K562 (cell line): ENCODE data around the gene GLRX. TPM values are rescaled to one million over a fixed set of nuclear protein-coding genes. Genes with fewer than 3 reads are reported as not detected.

Source experiments
- BRCA1 ChIP-seq, 2 experiments: fragments of 450-650 bp in 1 of 2; sonication (generic) in 1 of 2; formaldehyde crosslinking in 1 of 2; IDR thresholded peaks; 2 replicates each; pipeline versions ENCODE4 v1.5.0 to v1.6.1; 2017 to 2020; ENCODE audit warnings: mild to moderate bottlenecking in 1 of 2, missing genetic modification reagents in 1 of 2
- CSDE1 ChIP-seq, 2 experiments: fragments of 450-650 bp; IDR thresholded peaks; 2 replicates each; pipeline ENCODE4 v1.6.1; 2016; ENCODE audit warnings: mild to moderate bottlenecking in 1 of 2
- MCM3 ChIP-seq: fragments of 450-650 bp; IDR thresholded peaks from 2 replicates; pipeline ENCODE4 v1.6.1; 2016
- PYGO2 ChIP-seq: fragments of 450-650 bp; IDR thresholded peaks from 2 replicates; pipeline ENCODE4 v1.6.1; 2016; ENCODE audit warnings: mild to moderate bottlenecking, missing genetic modification characterization, moderate library complexity, missing compliant biosample characterization
- RCOR1 ChIP-seq, 2 experiments: IDR thresholded peaks; 2 replicates each; pipeline ENCODE4 v1.6.1; 2012; ENCODE audit warnings: low read depth in 2 of 2, low read length in 2 of 2, borderline replicate concordance in 1 of 2, improper control_type of control experiment in 1 of 2
- RHOXF2B ChIP-seq: fragments of 250-450 bp; sonication (Bioruptor Pico); conservative IDR thresholded peaks from 2 replicates; pipeline ENCODE4 v1.5.1; 2021
- ZKSCAN8 ChIP-seq: fragments of 200-800 bp; sonication (Bioruptor generic); IDR thresholded peaks from 2 replicates; pipeline ENCODE4 v1.6.1; 2016; ENCODE audit warnings: missing genetic modification characterization, missing compliant biosample characterization
- ZNF217 ChIP-seq: sonication (generic); formaldehyde crosslinking; IDR thresholded peaks from 2 replicates; pipeline ENCODE4 v1.8.0; 2022; ENCODE audit warnings: mild to moderate bottlenecking, missing genetic modification reagents
- ZSCAN29 ChIP-seq: fragments of 450-650 bp; IDR thresholded peaks from 2 replicates; pipeline ENCODE4 v1.6.1; 2017
- polyA plus RNA-seq, 8 experiments: library from polyadenylated mRNA; depleted of rRNA in 4 of 8; stranded (reverse) in 5 of 8; unstranded in 3 of 8; fragments of >200 nt; fragmentation: Nextera tagmentation in 2 of 8; fragmentation: Illumina TruSeq in 1 of 8; extraction: Ambion mirVana in 2 of 8; extraction: Trizol in 1 of 8; gene quantifications; 2 replicates each; pipeline versions ENCODE4 v1.2.1 to v1.2.3, GENCODE V29; 2011 to 2014; ENCODE audit warnings: inconsistent platforms in 1 of 8, missing spikeins in 1 of 8
- total RNA-seq, 7 experiments: library from RNA; depleted of rRNA in 6 of 7; stranded (reverse); fragments of >200 nt in 6 of 7; fragmentation: Illumina TruSeq in 2 of 7; extraction: Trizol in 2 of 7; gene quantifications; 2 replicates each; pipeline versions ENCODE4 v1.2.1 to v1.2.3, GENCODE V29; 2011 to 2021; ENCODE audit warnings: low replicate concordance in 1 of 7
- TF ChIP-seq, protein P1 (sequence below): fragments of 250-450 bp; sonication (Bioruptor Pico); IDR thresholded peaks from 2 replicates; pipeline ENCODE4 v1.5.0; 2021; ENCODE audit warnings: mild to moderate bottlenecking, moderate library complexity
- TF ChIP-seq, protein P2 (sequence below): fragments of 450-650 bp; IDR thresholded peaks from 2 replicates; pipeline ENCODE4 v1.6.1; 2016
- TF ChIP-seq, protein P3 (sequence below): fragments of 450-650 bp; formaldehyde crosslinking; IDR thresholded peaks from 2 replicates; pipeline ENCODE4 v1.4.0; 2020; ENCODE audit warnings: mild to moderate bottlenecking, mixed read lengths
- TF ChIP-seq, protein P4 (sequence below): fragments of 450-650 bp; IDR thresholded peaks from 2 replicates; pipeline ENCODE4 v1.6.1; 2016; ENCODE audit warnings: low read depth, mild to moderate bottlenecking, moderate library complexity
- TF ChIP-seq, protein P5 (sequence below): sonication (generic); formaldehyde crosslinking; IDR thresholded peaks from 2 replicates; pipeline ENCODE4 v1.8.0; 2022; ENCODE audit warnings: missing genetic modification reagents, mild to moderate bottlenecking, moderate library complexity, borderline replicate concordance
- TF ChIP-seq, protein P6 (sequence below): fragments of 250-450 bp; sonication (Bioruptor Pico); IDR thresholded peaks from 2 replicates; pipeline ENCODE4 v1.9.0; 2021; ENCODE audit warnings: mild to moderate bottlenecking, inconsistent platforms
- TF ChIP-seq, protein P7 (sequence below): IDR thresholded peaks from 2 replicates; pipeline ENCODE4 v1.6.1; 2011; ENCODE audit not compliant: insufficient read length; ENCODE audit errors: extremely low read depth

The GLRX gene
- total and polyA plus RNA-seq, 9 of the 15 experiments (the other 6 are each of a cell fraction or from before 2014, with no cell fraction given): 2.3 to 11.2 (median 4.6) TPM

DNA sequence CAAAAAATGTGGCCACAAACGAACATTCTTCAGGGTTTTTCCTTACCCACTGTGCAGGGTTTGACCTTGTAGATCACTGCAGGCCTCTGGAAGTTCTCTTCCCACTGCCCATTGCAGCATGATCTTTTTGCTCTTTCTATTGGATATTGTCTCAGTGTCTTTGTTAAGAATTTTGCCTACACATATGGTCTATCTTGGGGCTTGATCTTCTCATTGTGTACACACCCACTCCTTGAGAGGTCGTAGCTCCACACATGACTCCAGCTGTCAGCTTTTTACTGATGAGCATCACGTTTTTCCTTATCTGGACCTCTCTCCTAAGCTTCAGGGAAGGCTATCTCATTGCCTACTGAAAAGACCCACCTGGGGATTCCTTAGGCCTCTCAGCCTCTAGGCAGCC, 3.0 kb upstream of the GLRX start (continued):
- TF ChIP-seq, protein P1, sequence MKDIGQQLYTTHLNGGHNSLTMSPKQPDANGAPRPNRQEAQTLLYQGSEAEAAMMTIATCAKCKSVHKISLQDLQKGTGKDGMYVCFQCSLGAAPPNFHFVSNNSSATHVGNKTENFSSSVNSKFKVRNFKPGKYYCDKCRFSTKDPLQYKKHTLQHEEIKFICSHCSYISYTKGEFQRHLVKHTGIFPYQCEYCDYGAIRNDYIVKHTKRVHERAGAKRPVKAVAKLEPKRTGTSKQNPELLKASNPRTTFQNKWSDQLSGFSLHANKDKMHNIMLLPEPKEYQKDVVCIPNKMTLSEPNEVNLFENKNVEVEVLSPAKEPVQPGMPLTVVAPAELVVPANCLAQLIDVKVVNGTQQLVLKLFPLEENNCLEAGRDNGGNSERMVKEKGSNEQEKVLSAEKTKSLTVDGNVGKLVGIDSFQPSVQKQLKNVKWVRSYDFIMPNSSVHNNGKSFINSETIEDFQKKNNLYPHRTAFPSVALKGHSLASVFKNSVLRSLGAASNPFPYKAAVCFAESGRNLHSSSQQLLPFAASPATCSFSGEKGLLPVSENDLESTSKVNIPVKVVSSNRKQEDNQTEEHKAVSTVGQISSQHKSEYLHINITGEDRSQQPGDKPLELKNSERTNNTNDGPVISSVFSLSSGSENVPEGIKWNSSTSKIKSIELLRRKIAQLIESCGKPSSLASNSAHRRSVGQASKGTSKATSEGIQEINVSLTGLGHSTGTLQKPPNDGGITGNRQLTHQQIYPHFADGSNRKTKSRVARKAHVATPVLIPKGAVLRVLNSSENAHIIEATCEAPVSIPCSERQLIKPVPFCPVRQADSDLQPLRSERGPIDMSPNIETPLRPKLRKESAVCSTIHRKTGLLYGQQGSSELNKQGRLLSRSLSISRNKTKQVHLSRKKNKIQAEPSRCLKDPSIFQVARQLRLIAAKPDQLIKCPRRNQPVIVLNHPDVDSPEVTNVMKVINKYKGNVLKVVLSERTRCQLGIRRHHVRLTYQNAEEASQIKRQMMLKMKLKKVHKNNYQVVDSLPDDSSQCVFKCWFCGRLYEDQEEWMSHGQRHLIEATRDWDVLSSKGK (CRISPR knock-in tag): no peak
- TF ChIP-seq, protein P2, sequence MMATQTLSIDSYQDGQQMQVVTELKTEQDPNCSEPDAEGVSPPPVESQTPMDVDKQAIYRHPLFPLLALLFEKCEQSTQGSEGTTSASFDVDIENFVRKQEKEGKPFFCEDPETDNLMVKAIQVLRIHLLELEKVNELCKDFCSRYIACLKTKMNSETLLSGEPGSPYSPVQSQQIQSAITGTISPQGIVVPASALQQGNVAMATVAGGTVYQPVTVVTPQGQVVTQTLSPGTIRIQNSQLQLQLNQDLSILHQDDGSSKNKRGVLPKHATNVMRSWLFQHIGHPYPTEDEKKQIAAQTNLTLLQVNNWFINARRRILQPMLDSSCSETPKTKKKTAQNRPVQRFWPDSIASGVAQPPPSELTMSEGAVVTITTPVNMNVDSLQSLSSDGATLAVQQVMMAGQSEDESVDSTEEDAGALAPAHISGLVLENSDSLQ: peak; percentile 90
- TF ChIP-seq ZSCAN29 (no peak), ZNF217 (CRISPR knock-in tag) (no peak), PYGO2 (tag) (no peak), BRCA1 (IDR thresholded peaks at IDR 0.05) (no peak), BRCA1 (CRISPR knock-in tag; IDR thresholded peaks at IDR 0.05) (no peak), ZKSCAN8 (CRISPR knock-in tag) (no peak), RCOR1 (IDR thresholded peaks at IDR 0.05; ENCODE audit: borderline replicate concordance in 1 of 2, low read depth in 2 of 2, low read length in 2 of 2) (0 out of 4 replicates have a peak, but pooled peaks of 1 of the 2 experiments have one; percentile 52), CSDE1 (IDR thresholded peaks at IDR 0.05) (no peak), RHOXF2B (CRISPR knock-in tag) (no peak), MCM3 (no peak)
- TF ChIP-seq, protein P3, sequence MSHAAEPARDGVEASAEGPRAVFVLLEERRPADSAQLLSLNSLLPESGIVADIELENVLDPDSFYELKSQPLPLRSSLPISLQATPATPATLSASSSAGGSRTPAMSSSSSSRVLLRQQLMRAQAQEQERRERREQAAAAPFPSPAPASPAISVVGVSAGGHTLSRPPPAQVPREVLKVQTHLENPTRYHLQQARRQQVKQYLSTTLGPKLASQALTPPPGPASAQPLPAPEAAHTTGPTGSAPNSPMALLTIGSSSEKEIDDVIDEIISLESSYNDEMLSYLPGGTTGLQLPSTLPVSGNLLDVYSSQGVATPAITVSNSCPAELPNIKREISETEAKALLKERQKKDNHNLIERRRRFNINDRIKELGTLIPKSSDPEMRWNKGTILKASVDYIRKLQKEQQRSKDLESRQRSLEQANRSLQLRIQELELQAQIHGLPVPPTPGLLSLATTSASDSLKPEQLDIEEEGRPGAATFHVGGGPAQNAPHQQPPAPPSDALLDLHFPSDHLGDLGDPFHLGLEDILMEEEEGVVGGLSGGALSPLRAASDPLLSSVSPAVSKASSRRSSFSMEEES (CRISPR knock-in tag): no peak
- TF ChIP-seq, protein P4, sequence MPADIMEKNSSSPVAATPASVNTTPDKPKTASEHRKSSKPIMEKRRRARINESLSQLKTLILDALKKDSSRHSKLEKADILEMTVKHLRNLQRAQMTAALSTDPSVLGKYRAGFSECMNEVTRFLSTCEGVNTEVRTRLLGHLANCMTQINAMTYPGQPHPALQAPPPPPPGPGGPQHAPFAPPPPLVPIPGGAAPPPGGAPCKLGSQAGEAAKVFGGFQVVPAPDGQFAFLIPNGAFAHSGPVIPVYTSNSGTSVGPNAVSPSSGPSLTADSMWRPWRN: peak; percentile 72
- TF ChIP-seq, protein P5, sequence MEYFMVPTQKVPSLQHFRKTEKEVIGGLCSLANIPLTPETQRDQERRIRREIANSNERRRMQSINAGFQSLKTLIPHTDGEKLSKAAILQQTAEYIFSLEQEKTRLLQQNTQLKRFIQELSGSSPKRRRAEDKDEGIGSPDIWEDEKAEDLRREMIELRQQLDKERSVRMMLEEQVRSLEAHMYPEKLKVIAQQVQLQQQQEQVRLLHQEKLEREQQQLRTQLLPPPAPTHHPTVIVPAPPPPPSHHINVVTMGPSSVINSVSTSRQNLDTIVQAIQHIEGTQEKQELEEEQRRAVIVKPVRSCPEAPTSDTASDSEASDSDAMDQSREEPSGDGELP (CRISPR knock-in tag): peak; percentile 51
- TF ChIP-seq, protein P6, sequence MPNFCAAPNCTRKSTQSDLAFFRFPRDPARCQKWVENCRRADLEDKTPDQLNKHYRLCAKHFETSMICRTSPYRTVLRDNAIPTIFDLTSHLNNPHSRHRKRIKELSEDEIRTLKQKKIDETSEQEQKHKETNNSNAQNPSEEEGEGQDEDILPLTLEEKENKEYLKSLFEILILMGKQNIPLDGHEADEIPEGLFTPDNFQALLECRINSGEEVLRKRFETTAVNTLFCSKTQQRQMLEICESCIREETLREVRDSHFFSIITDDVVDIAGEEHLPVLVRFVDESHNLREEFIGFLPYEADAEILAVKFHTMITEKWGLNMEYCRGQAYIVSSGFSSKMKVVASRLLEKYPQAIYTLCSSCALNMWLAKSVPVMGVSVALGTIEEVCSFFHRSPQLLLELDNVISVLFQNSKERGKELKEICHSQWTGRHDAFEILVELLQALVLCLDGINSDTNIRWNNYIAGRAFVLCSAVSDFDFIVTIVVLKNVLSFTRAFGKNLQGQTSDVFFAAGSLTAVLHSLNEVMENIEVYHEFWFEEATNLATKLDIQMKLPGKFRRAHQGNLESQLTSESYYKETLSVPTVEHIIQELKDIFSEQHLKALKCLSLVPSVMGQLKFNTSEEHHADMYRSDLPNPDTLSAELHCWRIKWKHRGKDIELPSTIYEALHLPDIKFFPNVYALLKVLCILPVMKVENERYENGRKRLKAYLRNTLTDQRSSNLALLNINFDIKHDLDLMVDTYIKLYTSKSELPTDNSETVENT: no peak
- TF ChIP-seq, protein P7, sequence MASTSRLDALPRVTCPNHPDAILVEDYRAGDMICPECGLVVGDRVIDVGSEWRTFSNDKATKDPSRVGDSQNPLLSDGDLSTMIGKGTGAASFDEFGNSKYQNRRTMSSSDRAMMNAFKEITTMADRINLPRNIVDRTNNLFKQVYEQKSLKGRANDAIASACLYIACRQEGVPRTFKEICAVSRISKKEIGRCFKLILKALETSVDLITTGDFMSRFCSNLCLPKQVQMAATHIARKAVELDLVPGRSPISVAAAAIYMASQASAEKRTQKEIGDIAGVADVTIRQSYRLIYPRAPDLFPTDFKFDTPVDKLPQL: no peak
